Calu3 (cell line): ENCODE measurements around the gene MMP2. TPM values are rescaled to one million over a fixed set of nuclear protein-coding genes. Genes with fewer than 3 reads are reported as not detected.

Source experiments
- BruUV-seq: library from RNA; stranded (reverse); fragments of 400-500 nt; replicated peaks from 2 replicates; lab custom pipeline; 2021; lab: Mats Ljungman, UMichigan
- CTCF ChIA-PET: fragments of 300-600 bp; sonication (Branson Sonifier 250); formaldehyde crosslinking; loops from one replicate; lab custom pipeline; 2022; ENCODE audit warnings: antibody characterized with exemption; lab: Charles Lee
- DNase-seq: peaks from one replicate; pipeline ENCODE4 v3.0.0; 2022
- H3K27ac Mint-ChIP-seq: one replicate; pipeline ENCODE4 v1.8.0; 2022; ENCODE audit warnings: mixed read lengths; ENCODE audit not compliant: unreplicated experiment
- H3K27me3 Mint-ChIP-seq: one replicate; pipeline ENCODE4 v1.8.0; 2022; ENCODE audit warnings: mixed read lengths; ENCODE audit not compliant: unreplicated experiment
- H3K36me3 Mint-ChIP-seq: one replicate; pipeline ENCODE4 v1.8.0; 2022; ENCODE audit warnings: mild to moderate bottlenecking, moderate library complexity, mixed read lengths; ENCODE audit not compliant: insufficient read depth, unreplicated experiment
- H3K4me1 Mint-ChIP-seq: one replicate; pipeline ENCODE4 v1.8.0; 2022; ENCODE audit warnings: mild to moderate bottlenecking, low read depth, mixed read lengths; ENCODE audit not compliant: unreplicated experiment
- H3K4me3 Mint-ChIP-seq: one replicate; pipeline ENCODE4 v1.8.0; 2022; ENCODE audit warnings: mild to moderate bottlenecking, low read depth, moderate library complexity, mixed read lengths; ENCODE audit not compliant: unreplicated experiment
- H3K9me3 Mint-ChIP-seq: one replicate; pipeline ENCODE4 v1.8.0; 2022; ENCODE audit warnings: low read depth, mixed read lengths; ENCODE audit not compliant: unreplicated experiment
- intact Hi-C: fragments of 100-400 bp; cut with micrococcal nuclease; formaldehyde crosslinking; loops from one replicate; pipeline ENCODE4 v1.10.0; 2022; ENCODE audit not compliant: unreplicated experiment
- total RNA-seq: library from RNA; stranded (reverse); gene quantifications from 2 replicates; pipeline ENCODE4 v1.2.3, GENCODE V29; 2022
- TF ChIP-seq, protein P1 (sequence below): fragments of 200-600 bp; IDR thresholded peaks from one replicate; pipeline ENCODE4 v1.8.0; 2022; ENCODE audit warnings: antibody characterized with exemption; ENCODE audit not compliant: unreplicated experiment

Gene MMP2
- total RNA-seq, 1 experiment from 2014 or later = not detected

DNA sequence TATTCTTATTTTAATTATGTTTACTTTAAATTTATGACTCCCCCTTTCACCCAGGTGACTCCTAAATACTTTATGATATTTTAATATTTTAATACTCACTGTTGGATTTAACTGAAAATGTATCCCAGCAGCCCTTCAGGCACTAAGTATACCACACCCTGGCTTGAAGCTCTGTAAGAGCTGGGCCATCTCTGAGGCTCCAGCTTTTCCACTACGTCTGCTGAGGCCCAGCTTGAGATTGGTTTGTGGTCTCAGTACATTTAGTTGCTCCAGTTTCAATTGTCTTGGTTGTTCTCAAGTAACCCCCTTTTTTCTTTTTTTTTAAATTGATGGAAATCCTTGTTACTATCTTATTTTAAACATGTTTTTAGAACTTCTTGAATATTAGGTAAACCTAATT is 60.5 kb downstream of the MMP2 start:
- CTCF ChIA-PET = interaction anchor here (0.5 to 1.4 kb wide), 2 partner anchors 11 to 22 kb away, joined by 4 read pairs; no protein-coding TSS in a partner anchor
- no peaks in the 10 kb centered on the region for H3K27me3 Mint-ChIP-seq
- H3K27ac Mint-ChIP-seq = no peak overlapping the region
- H3K9me3 Mint-ChIP-seq = no peaks in the 10 kb centered on the region
- no peaks in the 10 kb centered on the region for H3K36me3 Mint-ChIP-seq
- intact Hi-C loops = loop anchor here (5.0 kb wide), 1 partner anchor 1642 kb away; no protein-coding TSS in a partner anchor
- BruUV-seq = no TSS peak
- H3K4me1 Mint-ChIP-seq = no peaks in the 10 kb centered on the region
- DNase-seq = no peak
- no peak overlapping the region for H3K4me3 Mint-ChIP-seq
- TF ChIP-seq, protein P1, sequence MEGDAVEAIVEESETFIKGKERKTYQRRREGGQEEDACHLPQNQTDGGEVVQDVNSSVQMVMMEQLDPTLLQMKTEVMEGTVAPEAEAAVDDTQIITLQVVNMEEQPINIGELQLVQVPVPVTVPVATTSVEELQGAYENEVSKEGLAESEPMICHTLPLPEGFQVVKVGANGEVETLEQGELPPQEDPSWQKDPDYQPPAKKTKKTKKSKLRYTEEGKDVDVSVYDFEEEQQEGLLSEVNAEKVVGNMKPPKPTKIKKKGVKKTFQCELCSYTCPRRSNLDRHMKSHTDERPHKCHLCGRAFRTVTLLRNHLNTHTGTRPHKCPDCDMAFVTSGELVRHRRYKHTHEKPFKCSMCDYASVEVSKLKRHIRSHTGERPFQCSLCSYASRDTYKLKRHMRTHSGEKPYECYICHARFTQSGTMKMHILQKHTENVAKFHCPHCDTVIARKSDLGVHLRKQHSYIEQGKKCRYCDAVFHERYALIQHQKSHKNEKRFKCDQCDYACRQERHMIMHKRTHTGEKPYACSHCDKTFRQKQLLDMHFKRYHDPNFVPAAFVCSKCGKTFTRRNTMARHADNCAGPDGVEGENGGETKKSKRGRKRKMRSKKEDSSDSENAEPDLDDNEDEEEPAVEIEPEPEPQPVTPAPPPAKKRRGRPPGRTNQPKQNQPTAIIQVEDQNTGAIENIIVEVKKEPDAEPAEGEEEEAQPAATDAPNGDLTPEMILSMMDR = no peak

DNA sequence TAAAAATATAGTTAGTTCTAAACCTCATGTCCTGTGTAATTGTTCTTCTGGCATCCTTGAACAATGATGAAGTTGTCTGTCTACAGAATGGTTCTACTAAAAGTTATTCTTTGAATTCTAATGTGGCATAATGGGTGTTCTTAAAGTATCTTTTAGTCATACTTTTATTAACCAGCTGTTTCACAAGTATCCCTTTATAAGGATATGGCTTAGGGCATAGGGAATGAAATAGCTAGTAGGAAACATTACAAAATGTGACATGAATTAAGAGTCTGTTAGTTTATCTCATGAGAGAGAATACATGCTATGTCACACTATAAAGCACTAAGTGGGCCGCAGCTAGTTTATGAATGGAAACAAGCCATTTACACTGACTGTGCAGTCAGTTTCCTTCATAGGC is 61.2 kb downstream of the MMP2 start:
- CTCF ChIA-PET = interaction anchor here (0.5 kb wide), 1 partner anchor 13 kb away, joined by 6 read pairs; no protein-coding TSS in a partner anchor
- Mint-ChIP-seq H3K27ac (no peak overlapping the region), H3K36me3 (no peaks in the 10 kb centered on the region), H3K4me1 (no peaks in the 10 kb centered on the region), H3K27me3 (no peaks in the 10 kb centered on the region), H3K4me3 (no peak overlapping the region), H3K9me3 (no peaks in the 10 kb centered on the region)
- intact Hi-C loops = no loop called here
- DNase-seq = no peak
- BruUV-seq = no TSS peak
- TF ChIP-seq, protein P1 = no peak

DNA sequence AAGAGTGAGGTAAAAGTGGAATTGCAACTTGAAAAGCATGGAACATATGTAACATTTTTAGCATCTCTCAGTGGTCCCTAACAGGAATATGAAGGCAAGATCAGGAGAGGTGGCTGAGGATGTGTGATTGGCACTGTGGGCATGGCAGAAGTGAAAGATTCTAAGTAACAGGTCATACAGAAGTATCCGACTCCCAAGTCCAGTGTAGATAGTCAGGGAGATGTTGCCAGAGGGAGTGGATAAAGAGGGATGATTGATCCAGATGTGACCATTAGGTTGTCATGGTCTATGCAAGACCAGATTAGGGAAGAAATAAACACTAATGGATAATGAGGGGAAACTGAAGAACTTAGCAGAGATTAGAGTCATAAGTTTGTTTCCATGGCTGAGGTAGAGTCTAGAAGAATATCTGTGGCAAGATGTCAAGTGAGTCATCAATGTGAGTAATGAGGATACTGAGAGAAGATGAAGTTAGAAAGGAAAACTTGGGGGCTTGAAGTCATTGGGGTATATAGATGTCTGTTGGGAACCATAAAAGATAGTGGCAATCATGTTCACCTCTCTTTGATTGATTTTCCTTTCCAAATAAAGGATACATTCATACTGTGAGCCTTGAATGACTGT is 63.6 kb downstream of the MMP2 start:
- no peak for DNase-seq
- TF ChIP-seq, protein P1 = no peak
- no peaks in the 10 kb centered on the region for H3K27me3 Mint-ChIP-seq
- intact Hi-C loops = loop anchor here (1.0 to 2.0 kb wide), 3 partner anchors 47 to 160 kb away; no protein-coding TSS in a partner anchor
- H3K4me3 Mint-ChIP-seq = no peak overlapping the region
- CTCF ChIA-PET = interaction anchor here (0.6 kb wide), 1 partner anchor 431 kb away, joined by 3 read pairs; no protein-coding TSS in a partner anchor
- no peaks in the 10 kb centered on the region for H3K4me1 Mint-ChIP-seq
- no peak overlapping the region for H3K27ac Mint-ChIP-seq
- no peaks in the 10 kb centered on the region for H3K36me3 Mint-ChIP-seq
- BruUV-seq = no TSS peak
- H3K9me3 Mint-ChIP-seq = no peaks in the 10 kb centered on the region

DNA sequence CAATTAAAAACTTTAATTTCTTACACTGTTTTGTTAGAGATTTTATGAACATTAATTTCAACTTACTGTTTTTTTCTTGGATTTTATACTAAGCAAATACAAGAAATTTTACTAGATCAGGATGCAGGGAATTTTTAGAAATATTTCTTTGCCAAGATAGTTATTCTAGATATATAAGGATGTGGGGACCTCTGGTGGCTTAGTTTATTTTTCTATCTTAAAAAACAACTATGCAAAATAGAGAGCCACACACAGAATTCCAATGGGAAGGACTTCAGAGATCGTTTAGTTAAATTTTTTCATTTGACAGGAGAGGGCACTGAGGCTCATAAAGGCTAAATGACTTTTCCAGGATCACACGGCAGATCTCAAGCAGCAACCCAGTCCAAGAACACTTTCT is 64.5 kb downstream of the MMP2 start:
- H3K4me3 Mint-ChIP-seq = no peak overlapping the region

More for the DNA sequence above, 64.5 kb downstream of the MMP2 start:
- Mint-ChIP-seq H3K27me3 (no peaks in the 10 kb centered on the region), H3K27ac (no peak overlapping the region), H3K36me3 (no peaks in the 10 kb centered on the region), H3K9me3 (no peaks in the 10 kb centered on the region), H3K4me1 (no peaks in the 10 kb centered on the region)
- intact Hi-C loops = loop anchor here (1.0 to 2.0 kb wide), 3 partner anchors 48 to 159 kb away; no protein-coding TSS in a partner anchor
- TF ChIP-seq, protein P1 = peak; percentile 18
- CTCF ChIA-PET = interaction anchor here (2.3 kb wide), 1 partner anchor 78 kb away, joined by 13 read pairs; no protein-coding TSS in a partner anchor
- no TSS peak for BruUV-seq
- no peak for DNase-seq
